IMR-90 (cell line): ENCODE results near the gene PLA2G4D. TPM values are rescaled to one million over a fixed set of nuclear protein-coding genes. Genes with fewer than 3 reads are reported as not detected.

Source experiments
- ATAC-seq: fragments of 200-7000 bp; cut with Tn5 transposase; 2 replicates; pipeline ENCODE4 v1.9.1; 2020; ENCODE audit warnings: low read depth, mild to moderate bottlenecking, moderate library complexity
- BruUV-seq: library from RNA; stranded (reverse); fragments of 400-500 nt; replicated peaks from 2 replicates; lab custom pipeline; 2021; lab: Mats Ljungman, UMichigan
- CTCF ChIA-PET: fragments of 300-600 bp; formaldehyde crosslinking; extraction: SDS; loops from one replicate; lab custom pipeline; 2021; ENCODE audit warnings: antibody characterized with exemption; lab: Yijun Ruan, JAX
- POLR2A ChIA-PET: fragments of 300-600 bp; sonication (Branson Sonifier 250); formaldehyde crosslinking; loops from one replicate; lab custom pipeline; 2022; ENCODE audit warnings: antibody characterized with exemption; ENCODE audit not compliant: unreplicated experiment; lab: Charles Lee
- DNase-seq: peaks from one replicate; pipeline ENCODE4 v3.0.0; 2013
- H2AFZ ChIP-seq: replicated peaks from 2 replicates; pipeline ENCODE3; 2013; ENCODE audit warnings: low read length, mild to moderate bottlenecking; ENCODE audit not compliant: poor library complexity
- H2AK5ac ChIP-seq: 2 replicates; pipeline ENCODE4 v1.6.1; 2013; ENCODE audit warnings: low read depth, low read length, inconsistent platforms
- H2AK9ac ChIP-seq: replicated peaks from 2 replicates; pipeline ENCODE3; 2013; ENCODE audit warnings: mild to moderate bottlenecking, low read depth, low read length, moderate library complexity; ENCODE audit not compliant: poor library complexity
- H2BK120ac ChIP-seq: 2 replicates; pipeline ENCODE4 v1.6.1; 2013; ENCODE audit warnings: low read depth, low read length, inconsistent platforms
- H2BK15ac ChIP-seq: 3 replicates; pipeline ENCODE4 v1.6.1; 2013; ENCODE audit warnings: low read depth, low read length, inconsistent platforms
- H2BK20ac ChIP-seq: 2 replicates; pipeline ENCODE4 v1.6.1; 2013; ENCODE audit warnings: low read depth, mild to moderate bottlenecking, inconsistent platforms, low read length, moderate library complexity
- H2BK5ac ChIP-seq: 2 replicates; pipeline ENCODE4 v1.6.1; 2013; ENCODE audit warnings: mild to moderate bottlenecking, low read depth, low read length, inconsistent platforms; ENCODE audit not compliant: poor library complexity, severe bottlenecking
- H3K14ac ChIP-seq: replicated peaks from 2 replicates; pipeline ENCODE4 v1.6.1; 2013; ENCODE audit warnings: low read depth, low read length, inconsistent platforms
- H3K18ac ChIP-seq: 2 replicates; pipeline ENCODE4 v1.6.1; 2013; ENCODE audit warnings: low read depth, low read length, control low read depth
- H3K23ac ChIP-seq: 2 replicates; pipeline ENCODE4 v1.6.1; 2013; ENCODE audit warnings: low read depth, low read length, inconsistent platforms
- H3K27ac ChIP-seq: 2 replicates; pipeline ENCODE4 v1.5.1; 2013; ENCODE audit warnings: mild to moderate bottlenecking, control low read depth, low read length; ENCODE audit not compliant: insufficient read depth
- H3K27me3 ChIP-seq: 2 replicates; pipeline ENCODE4 v1.6.1; 2013; ENCODE audit warnings: low read length; ENCODE audit not compliant: control insufficient read depth, insufficient read depth
- H3K36me3 ChIP-seq: 2 replicates; pipeline ENCODE4 v1.6.1; 2013; ENCODE audit warnings: low read length, mixed read lengths; ENCODE audit not compliant: control insufficient read depth, insufficient read depth
- H3K4ac ChIP-seq: 2 replicates; pipeline ENCODE4 v1.6.1; 2013; ENCODE audit warnings: low read depth, low read length, inconsistent platforms
- H3K4me1 ChIP-seq: 2 replicates; pipeline ENCODE4 v1.6.1; 2013; ENCODE audit warnings: low read length, mixed read lengths; ENCODE audit not compliant: control insufficient read depth, insufficient read depth
- H3K4me2 ChIP-seq: 2 replicates; pipeline ENCODE4 v1.6.1; 2013; ENCODE audit warnings: low read depth, mild to moderate bottlenecking, control low read depth, low read length, moderate library complexity
- H3K4me3 ChIP-seq: 2 replicates; pipeline ENCODE4 v1.5.1; 2013; ENCODE audit warnings: low read depth, mild to moderate bottlenecking, control low read depth, low read length, moderate library complexity; ENCODE audit not compliant: insufficient read depth
- H3K56ac ChIP-seq: 2 replicates; pipeline ENCODE4 v1.6.1; 2013; ENCODE audit warnings: low read length, inconsistent platforms; ENCODE audit not compliant: insufficient read depth; ENCODE audit errors: extremely low read depth
- H3K79me1 ChIP-seq, 2 experiments: 2 replicates each; pipeline ENCODE4 v1.6.1; 2013; ENCODE audit warnings: low read length in 2 of 2, inconsistent platforms in 1 of 2, low read depth in 1 of 2
- H3K9ac ChIP-seq: 2 replicates; pipeline ENCODE4 v1.6.1; 2013; ENCODE audit warnings: low read depth, low read length, control low read depth
- H3K9me1 ChIP-seq: 2 replicates; pipeline ENCODE4 v1.6.1; 2013; ENCODE audit warnings: low read length, inconsistent platforms; ENCODE audit not compliant: insufficient read depth
- H3K9me3 ChIP-seq: 2 replicates; pipeline ENCODE4 v1.6.1; 2013; ENCODE audit warnings: low read length; ENCODE audit not compliant: control insufficient read depth, insufficient read depth
- H4K20me1 ChIP-seq: 2 replicates; pipeline ENCODE4 v1.6.1; 2013; ENCODE audit warnings: low read length, inconsistent platforms; ENCODE audit not compliant: insufficient read depth
- H4K5ac ChIP-seq: 2 replicates; pipeline ENCODE4 v1.6.1; 2013; ENCODE audit warnings: mild to moderate bottlenecking, low read depth, low read length, control low read depth
- H4K8ac ChIP-seq, 2 experiments: 2 replicates each; pipeline ENCODE4 v1.6.1; 2013; ENCODE audit warnings: low read depth in 2 of 2, low read length in 2 of 2, control low read depth in 1 of 2, inconsistent platforms in 1 of 2
- H4K91ac ChIP-seq: 2 replicates; pipeline ENCODE4 v1.6.1; 2013; ENCODE audit warnings: low read depth, low read length, inconsistent platforms; ENCODE audit not compliant: insufficient read depth
- BHLHE40 ChIP-seq: fragments of 150-350 bp; IDR thresholded peaks from 2 replicates; pipeline ENCODE4 v1.6.1; 2016; ENCODE audit warnings: mild to moderate bottlenecking, low read depth, low read length
- FOS ChIP-seq: fragments of 150-350 bp; IDR thresholded peaks from 2 replicates; pipeline ENCODE4 v1.6.1; 2016; ENCODE audit warnings: low read depth, low read length
- WGBS, 2 experiments: methylation state at CpG; one replicate each; pipeline versions ENCODE4 v1.1.5 to v1.1.7; 2013; ENCODE audit warnings: missing lambda C conversion rate in 2 of 2; ENCODE audit not compliant: insufficient read length in 1 of 2; ENCODE audit errors: extremely low coverage in 2 of 2; 5-methylcytosine and 5-hydroxymethylcytosine counted together
- dilution Hi-C: fragments of 300-500 bp; cut with HindIII; formaldehyde crosslinking; loops from one replicate; pipeline ENCODE4 v1.14.3; 2018; ENCODE audit warnings: low sequenced_read_pairs; ENCODE audit not compliant: unreplicated experiment
- in situ Hi-C: fragments of 300-500 bp; cut with MboI; formaldehyde crosslinking; loops from 3 replicates; pipeline ENCODE4 v1.14.3; 2019; ENCODE audit warnings: low sequenced_read_pairs, inconsistent platforms, mixed read lengths
- intact Hi-C: fragments of 100-400 bp; cut with micrococcal nuclease; formaldehyde crosslinking; loops from 2 replicates; pipeline ENCODE4 v1.10.0; 2022
- polyA plus RNA-seq, 3 experiments: library from polyadenylated mRNA; depleted of rRNA; stranded (reverse); fragments of >200 nt; gene quantifications; 2 replicates each; pipeline ENCODE4 v1.2.3, GENCODE V29; 2012; ENCODE audit warnings: low replicate concordance in 1 of 3
- total RNA-seq: library from RNA; depleted of rRNA; stranded (reverse); fragments of >200 nt; gene quantifications from 2 replicates; pipeline ENCODE4 v1.2.3, GENCODE V29; 2012

Gene PLA2G4D
- total and polyA plus RNA-seq, 2 of the 4 experiments (the other 2 are of a cell fraction) = not detected

DNA sequence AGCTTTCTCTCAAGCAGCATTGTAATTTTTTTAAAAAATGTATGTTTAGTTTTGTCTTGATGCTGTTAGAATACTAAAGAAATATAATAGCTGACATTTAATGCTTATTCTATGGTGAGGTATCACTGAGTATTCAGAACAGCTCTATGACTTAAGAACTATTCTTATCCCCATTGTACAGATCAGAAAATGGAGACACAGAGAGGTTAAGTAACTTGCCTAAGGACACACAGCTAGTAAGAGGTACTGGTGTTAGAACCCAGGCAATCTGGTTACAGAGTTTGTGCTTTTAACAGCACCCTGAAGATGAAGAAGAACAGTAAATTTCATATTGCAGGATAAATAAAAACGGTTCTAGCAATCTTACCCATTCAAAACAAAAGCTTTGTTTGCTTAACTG, 15.5 kb downstream of the PLA2G4D start:
- H3K36me3 ChIP-seq = no peaks in the 10 kb centered on the region
- H3K79me1 ChIP-seq = no peaks in the 10 kb centered on the region
- H4K5ac ChIP-seq = no peak overlapping the region
- H3K27me3 ChIP-seq = peaks cover 61% of the 10 kb centered on the region
- H3K4me2 ChIP-seq = no peak overlapping the region
- BruUV-seq = no TSS peak
- H2BK20ac ChIP-seq = no peak overlapping the region
- WGBS, 2 experiments = no CpG with 5 or more reads among the region's 1 CpG
- H3K27ac ChIP-seq = no peak overlapping the region
- no peak overlapping the region for H2AK5ac ChIP-seq
- in situ Hi-C loops (no loop called here), intact Hi-C loops (no loop called here), dilution Hi-C loops (no loop called here)
- ATAC-seq = no peak
- no peak overlapping the region for H3K14ac ChIP-seq
- no peak overlapping the region for H3K56ac ChIP-seq
- H2BK5ac ChIP-seq = no peak overlapping the region
- H3K9me1 ChIP-seq = no peaks in the 10 kb centered on the region
- H3K23ac ChIP-seq = no peak overlapping the region
- no peak overlapping the region for H2AFZ ChIP-seq
- POLR2A ChIA-PET = no interaction called here
- no peak overlapping the region for H4K8ac ChIP-seq
- CTCF ChIA-PET = interaction anchor here (0.5 kb wide), 1 partner anchor 51 kb away, joined by 3 read pairs; no protein-coding TSS in a partner anchor
- TF ChIP-seq FOS (no peak), BHLHE40 (no peak)
- no peaks in the 10 kb centered on the region for H3K4me1 ChIP-seq
- no peak overlapping the region for H2BK120ac ChIP-seq
- no peak overlapping the region for H2AK9ac ChIP-seq
- H3K9me3 ChIP-seq = no peaks in the 10 kb centered on the region
- no peak overlapping the region for H2BK15ac ChIP-seq
- DNase-seq = no peak
- H4K20me1 ChIP-seq = no peaks in the 10 kb centered on the region
- H3K18ac ChIP-seq = no peak overlapping the region
- H3K4ac ChIP-seq = no peak overlapping the region
- no peak overlapping the region for H3K4me3 ChIP-seq
- no peak overlapping the region for H3K9ac ChIP-seq
- no peak overlapping the region for H4K91ac ChIP-seq
